Measurements from ENCODE around the gene RPS16.
A peak's percentile ranks its signal among the peaks of the same experiment; 100 is the strongest.

The RPS16 gene

GRCh38 chr19:39413911-39414608, 21.7 kb downstream of the RPS16 start:
- no peak for DNase-seq
- peaks cover 11 to 43% (median 33%) of the 10 kb centered on the region in 4 experiments for H3K4me1 ChIP-seq (ENCODE audit: control extremely low read depth in 1 of 4, control insufficient read depth in 4 of 4, insufficient read depth in 4 of 4, low read length in 3 of 4)
- peak overlapping the region; percentile 57 to 98 (median 86) for H3K4me3 ChIP-seq (ENCODE audit: control insufficient read depth in 1 of 7, extremely low read depth in 1 of 7, insufficient read depth in 4 of 7, low read depth in 2 of 7, low read length in 6 of 7)
- ChIA-PET POLR2A (interaction anchor here (0.7 to 1.1 kb wide), 2 partner anchors 22 to 23 kb away, joined by 3 to 4 read pairs; partner anchors contain the start of genes MED29, PAF1 and RPS16), CTCF (interaction anchor here (0.7 to 2.8 kb wide), 8 partner anchors 14 to 89 kb away, joined by 3 to 14 read pairs (median 4); no protein-coding TSS in a partner anchor)
- H3K27me3 ChIP-seq (replicated peaks in 2 of 5; ENCODE audit: control insufficient read depth in 4 of 5, insufficient read depth in 5 of 5, low read length in 4 of 5) = no peaks in the 10 kb centered on the region
- 83% methylated on average over 15 of the region's 18 CpGs for WGBS (ENCODE audit: insufficient coverage)
- H3K36me3 ChIP-seq (ENCODE audit: control insufficient read depth in 4 of 4, insufficient read depth in 4 of 4, low read length in 3 of 4) = peaks cover 2 to 22% (median 5%) of the 10 kb centered on the region in 4 experiments
- no peaks in the 10 kb centered on the region for H3K9me3 ChIP-seq (ENCODE audit: control extremely low read depth in 1 of 5, control insufficient read depth in 4 of 5, insufficient read depth in 2 of 5, low read depth in 1 of 5, low read length in 4 of 5)
- no peak overlapping the region for H3K27ac ChIP-seq (ENCODE audit: insufficient read depth in 1 of 2, low read depth in 1 of 2, low read length in 2 of 2, poor library complexity in 1 of 2, severe bottlenecking in 2 of 2)

GRCh38 chr19:39413272-39413910, 22.4 kb downstream of the RPS16 start:
- Histone ChIP-seq H3K36me3 (ENCODE audit: control insufficient read depth in 4 of 4, insufficient read depth in 4 of 4, low read length in 3 of 4) (peaks cover 0 to 18% (median 3%) of the 10 kb centered on the region in 4 experiments), H3K27me3 (replicated peaks in 2 of 5; ENCODE audit: control insufficient read depth in 4 of 5, insufficient read depth in 5 of 5, low read length in 4 of 5) (no peaks in the 10 kb centered on the region), H3K4me3 (ENCODE audit: control insufficient read depth in 1 of 7, extremely low read depth in 1 of 7, insufficient read depth in 4 of 7, low read depth in 2 of 7, low read length in 6 of 7) (peak overlapping the region; percentile 57 to 98 (median 86)), H3K9me3 (ENCODE audit: control extremely low read depth in 1 of 5, control insufficient read depth in 4 of 5, insufficient read depth in 2 of 5, low read depth in 1 of 5, low read length in 4 of 5) (no peaks in the 10 kb centered on the region), H3K27ac (ENCODE audit: insufficient read depth in 1 of 2, low read depth in 1 of 2, low read length in 2 of 2, poor library complexity in 1 of 2, severe bottlenecking in 2 of 2) (peak overlapping the region; percentile 75 to 95), H3K4me1 (ENCODE audit: control extremely low read depth in 1 of 4, control insufficient read depth in 4 of 4, insufficient read depth in 4 of 4, low read length in 3 of 4) (peaks cover 16 to 49% (median 39%) of the 10 kb centered on the region in 4 experiments)
- peak in 2 of 3 donors; percentile 42 to 50 for DNase-seq
- 5% methylated on average over 42 of the region's 54 CpGs for WGBS (ENCODE audit: insufficient coverage)
- ChIA-PET CTCF (interaction anchor here (0.7 to 2.8 kb wide), 5 partner anchors 14 to 90 kb away, joined by 3 to 14 read pairs (median 4); no protein-coding TSS in a partner anchor), POLR2A (interaction anchor here (0.7 to 2.0 kb wide), 3 partner anchors 22 kb away, joined by 3 to 16 read pairs (median 4); partner anchors contain the start of genes MED29, PAF1 and RPS16)

- under 1% methylated on average over 23 of the region's 24 CpGs for WGBS (ENCODE audit: insufficient coverage)
- POLR2A ChIA-PET = interaction anchor here (0.6 to 2.3 kb wide), 6 partner anchors 10 to 70 kb away, joined by 3 to 47 read pairs (median 18); partner anchors contain the start of genes MED29, PAF1 and RPS16
- no peak for DNase-seq
- peak overlapping the region; percentile 57 to 98 (median 86) for H3K4me3 ChIP-seq (ENCODE audit: control insufficient read depth in 1 of 7, extremely low read depth in 1 of 7, insufficient read depth in 4 of 7, low read depth in 2 of 7, low read length in 6 of 7)
- H3K36me3 ChIP-seq (ENCODE audit: control insufficient read depth in 4 of 4, insufficient read depth in 4 of 4, low read length in 3 of 4) = peaks cover 4 to 20% (median 7%) of the 10 kb centered on the region in 4 experiments
- no peaks in the 10 kb centered on the region for H3K27me3 ChIP-seq (replicated peaks in 2 of 5; ENCODE audit: control insufficient read depth in 4 of 5, insufficient read depth in 5 of 5, low read length in 4 of 5)
- peak overlapping the region; percentile 75 to 95 for H3K27ac ChIP-seq (ENCODE audit: insufficient read depth in 1 of 2, low read depth in 1 of 2, low read length in 2 of 2, poor library complexity in 1 of 2, severe bottlenecking in 2 of 2)
- peaks cover 16 to 54% (median 45%) of the 10 kb centered on the region in 4 experiments for H3K4me1 ChIP-seq (ENCODE audit: control extremely low read depth in 1 of 4, control insufficient read depth in 4 of 4, insufficient read depth in 4 of 4, low read length in 3 of 4)
- CTCF ChIA-PET = interaction anchor here (1.9 to 2.3 kb wide), 2 partner anchors 13 to 21 kb away, joined by 8 to 119 read pairs; no protein-coding TSS in a partner anchor
- H3K9me3 ChIP-seq (ENCODE audit: control extremely low read depth in 1 of 5, control insufficient read depth in 4 of 5, insufficient read depth in 2 of 5, low read depth in 1 of 5, low read length in 4 of 5) = no peaks in the 10 kb centered on the region
Measured at GRCh38 chr19:39412867-39413271, 22.9 kb downstream of the RPS16 start.

GRCh38 chr19:39412100-39412866, 23.5 kb downstream of the RPS16 start, which contains the start of gene PLEKHG2:
Gene PLEKHG2 (plus strand): TSS chr19:39412669. CDS start chr19:39414087, 1,418 bp downstream.
- peaks cover 5 to 22% (median 10%) of the 10 kb centered on the region in 4 experiments for H3K36me3 ChIP-seq (ENCODE audit: control insufficient read depth in 4 of 4, insufficient read depth in 4 of 4, low read length in 3 of 4)
- H3K4me1 ChIP-seq (ENCODE audit: control extremely low read depth in 1 of 4, control insufficient read depth in 4 of 4, insufficient read depth in 4 of 4, low read length in 3 of 4) = peaks cover 16 to 60% (median 48%) of the 10 kb centered on the region in 4 experiments
- 0% methylated on average over 37 of the region's 60 CpGs for WGBS (ENCODE audit: insufficient coverage)
- CTCF ChIA-PET = interaction anchor here (0.6 to 2.3 kb wide), 11 partner anchors 8 to 73 kb away, joined by 3 to 119 read pairs (median 4); partner anchors contain the start of genes MED29, PAF1 and SAMD4B
- H3K9me3 ChIP-seq (ENCODE audit: control extremely low read depth in 1 of 5, control insufficient read depth in 4 of 5, insufficient read depth in 2 of 5, low read depth in 1 of 5, low read length in 4 of 5) = no peaks in the 10 kb centered on the region
- peak; percentile 99 to 100 (median 100) for DNase-seq
- POLR2A ChIA-PET = interaction anchor here (0.6 to 2.3 kb wide), 7 partner anchors 10 to 70 kb away, joined by 3 to 47 read pairs (median 16); partner anchors contain the start of genes MED29, PAF1, RPS16 and SAMD4B
- peak within 1 kb of the TSS; percentile 75 to 95 for H3K27ac ChIP-seq (ENCODE audit: insufficient read depth in 1 of 2, low read depth in 1 of 2, low read length in 2 of 2, poor library complexity in 1 of 2, severe bottlenecking in 2 of 2)
- H3K27me3 ChIP-seq (replicated peaks in 2 of 5; ENCODE audit: control insufficient read depth in 4 of 5, insufficient read depth in 5 of 5, low read length in 4 of 5) = no peaks in the 10 kb centered on the region
- peak within 1 kb of the TSS; percentile 79 to 98 (median 90) for H3K4me3 ChIP-seq (ENCODE audit: control insufficient read depth in 1 of 7, extremely low read depth in 1 of 7, insufficient read depth in 4 of 7, low read depth in 2 of 7, low read length in 6 of 7)

- POLR2A ChIA-PET = interaction anchor here (1.4 to 2.3 kb wide), 6 partner anchors 9 to 70 kb away, joined by 4 to 47 read pairs (median 18); partner anchors contain the start of genes MED29, PAF1, RPS16 and SAMD4B
- Histone ChIP-seq H3K9me3 (ENCODE audit: control extremely low read depth in 1 of 5, control insufficient read depth in 4 of 5, insufficient read depth in 2 of 5, low read depth in 1 of 5, low read length in 4 of 5) (no peaks in the 10 kb centered on the region), H3K4me3 (ENCODE audit: control insufficient read depth in 1 of 7, extremely low read depth in 1 of 7, insufficient read depth in 4 of 7, low read depth in 2 of 7, low read length in 6 of 7) (peak overlapping the region in 6 of 7 experiments; percentile 41 to 98 (median 80)), H3K27me3 (replicated peaks in 2 of 5; ENCODE audit: control insufficient read depth in 4 of 5, insufficient read depth in 5 of 5, low read length in 4 of 5) (no peaks in the 10 kb centered on the region), H3K36me3 (ENCODE audit: control insufficient read depth in 4 of 4, insufficient read depth in 4 of 4, low read length in 3 of 4) (peaks cover 5 to 21% (median 10%) of the 10 kb centered on the region in 4 experiments), H3K4me1 (ENCODE audit: control extremely low read depth in 1 of 4, control insufficient read depth in 4 of 4, insufficient read depth in 4 of 4, low read length in 3 of 4) (peaks cover 16 to 60% (median 48%) of the 10 kb centered on the region in 4 experiments), H3K27ac (ENCODE audit: insufficient read depth in 1 of 2, low read depth in 1 of 2, low read length in 2 of 2, poor library complexity in 1 of 2, severe bottlenecking in 2 of 2) (peak overlapping the region; percentile 23 to 95)
- 0% methylated on average over 2 of the region's 7 CpGs for WGBS (ENCODE audit: insufficient coverage)
- peak; percentile 91 to 96 (median 93) for DNase-seq
- CTCF ChIA-PET = interaction anchor here (0.6 to 2.3 kb wide), 15 partner anchors 9 to 73 kb away, joined by 3 to 119 read pairs (median 4); partner anchors contain the start of genes MED29, PAF1 and SAMD4B
Measured at GRCh38 chr19:39411832-39412099, 24.0 kb downstream of the RPS16 start.

All from common myeloid progenitor, CD34-positive (primary cell).